LNCAP (cell line): ENCODE measurements around the gene EIF3I.

Source experiments
- TF ChIP-seq, protein P1 (sequence below): fragments of 450-650 bp; IDR thresholded peaks from 2 replicates; pipeline ENCODE4 v1.5.1; 2017; ENCODE audit warnings: mild to moderate bottlenecking

EIF3I gene

DNA sequence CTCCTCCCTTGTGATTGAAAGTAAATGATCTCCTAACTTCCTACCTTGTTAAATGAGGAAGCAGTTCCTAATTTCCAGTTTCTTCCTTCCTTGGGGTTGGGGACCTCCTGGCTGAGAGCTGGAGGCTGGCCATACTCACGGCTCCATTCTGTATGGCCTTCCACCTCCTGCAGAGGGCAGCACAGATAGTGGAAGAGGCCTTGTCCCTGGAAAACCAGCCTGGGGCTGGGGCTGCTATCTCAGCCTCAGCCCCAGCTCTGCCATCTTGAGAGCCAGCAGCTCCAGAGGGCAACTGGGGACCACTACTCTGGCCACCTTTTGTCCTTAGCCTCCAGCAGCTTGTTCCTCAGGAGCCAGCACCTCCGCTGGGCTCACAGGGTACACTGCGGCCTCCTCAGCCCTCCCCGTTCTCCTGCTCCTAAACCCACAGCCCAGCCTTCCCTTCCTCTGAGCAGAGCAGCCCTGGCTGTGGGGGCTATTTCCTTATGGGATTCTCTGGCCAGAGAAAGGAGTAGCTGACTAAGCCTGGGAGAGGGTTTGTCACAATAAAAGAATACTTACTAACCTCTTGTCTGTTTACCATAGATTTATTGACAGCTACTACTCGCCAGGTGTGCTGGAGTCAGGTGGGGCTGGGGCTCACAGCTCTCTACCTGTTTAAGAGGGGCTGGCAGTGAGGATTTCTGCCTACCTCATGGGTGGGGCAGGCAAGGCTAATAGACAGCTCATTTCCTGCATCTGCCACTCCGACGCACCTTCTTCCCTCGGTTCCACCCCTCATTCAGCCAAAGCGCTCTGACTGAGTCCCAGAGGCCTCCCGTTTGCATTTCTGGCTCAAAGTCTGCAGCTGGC lies 6.4 kb upstream of the EIF3I start:
- TF ChIP-seq, protein P1, sequence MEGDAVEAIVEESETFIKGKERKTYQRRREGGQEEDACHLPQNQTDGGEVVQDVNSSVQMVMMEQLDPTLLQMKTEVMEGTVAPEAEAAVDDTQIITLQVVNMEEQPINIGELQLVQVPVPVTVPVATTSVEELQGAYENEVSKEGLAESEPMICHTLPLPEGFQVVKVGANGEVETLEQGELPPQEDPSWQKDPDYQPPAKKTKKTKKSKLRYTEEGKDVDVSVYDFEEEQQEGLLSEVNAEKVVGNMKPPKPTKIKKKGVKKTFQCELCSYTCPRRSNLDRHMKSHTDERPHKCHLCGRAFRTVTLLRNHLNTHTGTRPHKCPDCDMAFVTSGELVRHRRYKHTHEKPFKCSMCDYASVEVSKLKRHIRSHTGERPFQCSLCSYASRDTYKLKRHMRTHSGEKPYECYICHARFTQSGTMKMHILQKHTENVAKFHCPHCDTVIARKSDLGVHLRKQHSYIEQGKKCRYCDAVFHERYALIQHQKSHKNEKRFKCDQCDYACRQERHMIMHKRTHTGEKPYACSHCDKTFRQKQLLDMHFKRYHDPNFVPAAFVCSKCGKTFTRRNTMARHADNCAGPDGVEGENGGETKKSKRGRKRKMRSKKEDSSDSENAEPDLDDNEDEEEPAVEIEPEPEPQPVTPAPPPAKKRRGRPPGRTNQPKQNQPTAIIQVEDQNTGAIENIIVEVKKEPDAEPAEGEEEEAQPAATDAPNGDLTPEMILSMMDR, result peak; percentile 87

DNA sequence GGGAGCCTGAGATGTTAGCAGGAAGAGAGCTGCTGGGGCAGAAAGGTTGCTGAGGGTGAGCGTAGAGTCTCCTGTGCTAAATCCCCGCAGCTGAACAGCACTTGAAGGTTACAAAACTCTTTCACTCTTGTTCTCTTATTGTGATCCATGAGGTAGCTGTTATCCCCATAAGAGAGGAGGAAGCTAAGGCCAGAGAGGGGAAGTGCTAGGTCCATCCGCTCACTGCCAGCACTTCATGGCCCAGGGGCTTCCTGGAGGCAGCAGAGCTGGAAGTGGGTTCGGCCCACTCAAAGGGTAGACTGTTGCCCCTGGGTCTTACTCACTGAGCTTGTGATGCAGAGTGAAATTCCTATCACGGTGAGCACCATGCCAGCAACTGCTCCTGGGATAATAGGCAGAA lies 5.6 kb upstream of the EIF3I start:
- TF ChIP-seq, protein P1, result no peak

DNA sequence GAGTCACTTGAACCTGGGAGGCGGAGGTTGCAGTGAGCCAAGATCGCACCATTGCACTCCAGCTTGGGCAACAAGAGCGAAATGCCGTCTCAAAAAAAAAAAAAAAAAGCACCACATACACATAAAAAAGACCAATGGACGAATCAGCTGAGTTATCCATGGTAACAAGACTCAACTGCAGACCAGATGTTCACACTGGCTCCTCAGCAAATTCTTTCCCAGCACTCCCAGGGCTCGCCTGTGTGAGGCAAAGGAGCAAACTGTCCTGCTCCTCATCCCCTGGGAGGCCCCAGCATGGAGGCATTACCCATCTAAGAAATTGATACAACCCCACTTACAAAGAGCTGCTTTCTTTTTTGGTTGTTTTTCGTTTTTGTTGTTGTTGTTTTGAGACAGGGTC lies 3.2 kb upstream of the EIF3I start:
- TF ChIP-seq, protein P1, result no peak

DNA sequence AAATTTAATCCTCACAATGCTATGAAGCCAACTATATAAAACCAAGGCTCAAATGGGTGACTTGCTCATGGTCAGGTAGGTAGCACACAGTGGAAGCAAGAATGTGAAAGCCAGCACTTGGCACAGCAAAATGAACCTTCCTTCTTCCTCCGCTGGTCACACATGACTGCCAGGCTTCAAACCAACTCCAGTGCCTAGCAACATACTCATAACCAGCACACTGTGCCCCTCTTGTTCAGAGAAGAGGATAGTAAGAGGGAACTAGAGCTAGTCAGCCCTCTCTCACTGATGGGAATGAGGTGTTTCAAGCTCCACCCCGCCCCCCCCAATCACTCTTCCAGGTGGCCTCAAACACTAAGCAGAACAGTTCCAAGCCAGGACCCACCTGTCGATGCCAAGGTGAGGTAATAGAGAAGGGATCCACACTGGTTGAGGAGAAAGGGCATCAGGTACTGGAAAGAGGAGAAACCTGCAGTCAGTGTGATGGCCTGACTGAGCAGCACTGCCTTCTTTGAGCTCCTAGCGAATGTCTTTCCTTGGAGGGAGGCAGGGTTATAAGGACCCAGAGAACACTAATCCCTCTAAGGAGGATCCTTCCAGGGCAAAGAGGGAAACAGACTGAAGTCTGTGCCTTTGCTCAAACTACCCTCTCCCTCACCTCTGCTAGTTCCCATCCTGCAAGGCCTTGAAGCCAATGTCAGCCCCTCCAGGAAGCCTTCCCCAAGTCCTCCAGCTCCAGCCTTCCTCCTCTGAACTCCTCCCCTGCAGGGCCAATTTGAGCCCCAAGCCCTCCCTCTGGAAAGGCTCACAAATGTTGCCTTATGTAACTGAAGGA lies 1.2 kb upstream of the EIF3I start:
- TF ChIP-seq, protein P1, result no peak

DNA sequence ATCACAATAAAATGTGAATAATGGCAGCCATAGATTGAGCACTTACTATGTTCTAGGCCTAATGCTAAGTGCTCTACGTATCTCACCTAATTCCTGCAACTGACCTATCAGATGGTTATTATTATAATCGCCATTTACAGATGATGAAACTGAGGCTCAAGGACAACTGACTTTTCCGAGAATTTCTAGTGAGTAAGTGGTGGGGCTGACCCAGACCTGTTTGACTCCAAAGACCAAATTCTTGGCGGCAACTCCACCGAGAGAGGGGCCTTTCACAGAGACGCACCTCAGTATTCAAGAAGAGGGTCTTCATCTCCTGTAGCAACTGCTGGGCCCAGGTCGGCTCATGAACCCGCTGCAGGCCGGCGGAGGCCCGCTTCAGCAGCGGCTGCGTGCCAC lies 627 bp upstream of the EIF3I start:
- TF ChIP-seq, protein P1, result no peak

DNA sequence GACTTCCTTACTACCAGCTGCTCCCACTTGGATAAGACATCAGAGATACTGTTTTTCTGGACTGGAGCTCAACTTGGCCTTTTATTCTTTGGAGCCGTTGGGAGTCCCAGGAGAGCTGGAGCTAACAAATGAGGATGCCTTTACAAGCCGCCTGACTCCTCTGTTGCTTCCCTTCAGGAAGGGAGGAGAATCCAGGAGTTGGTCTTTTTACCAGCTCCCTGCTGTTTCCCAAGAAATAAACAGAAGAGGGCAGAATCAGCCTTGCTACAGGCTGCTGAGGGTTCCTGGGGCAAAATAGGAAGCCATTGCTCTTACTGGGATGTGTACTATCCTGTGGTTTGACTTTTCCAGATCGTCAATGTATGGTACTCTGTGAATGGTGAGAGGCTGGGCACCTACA lies 1.5 kb downstream of the EIF3I start:
- TF ChIP-seq, protein P1, result no peak; the same call in 1 of the 2 replicates

DNA sequence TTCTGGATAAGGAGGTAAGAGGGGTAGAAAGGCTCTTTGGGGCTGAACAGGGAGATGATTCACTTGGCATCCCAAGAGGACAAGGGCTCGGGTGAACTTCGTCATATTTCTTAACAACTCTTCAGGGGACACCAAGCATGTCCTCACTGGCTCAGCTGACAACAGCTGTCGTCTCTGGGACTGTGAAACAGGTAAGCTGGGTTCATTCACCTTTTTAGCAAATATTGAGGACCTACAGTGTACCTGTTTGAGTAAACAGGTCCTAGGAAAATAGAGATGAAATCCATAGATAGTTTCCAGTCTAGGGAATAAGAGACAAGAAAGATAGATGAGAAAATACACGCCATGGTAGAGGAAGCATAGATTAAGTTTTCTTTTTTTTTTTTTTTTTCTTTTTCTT lies 2.1 kb downstream of the EIF3I start:
- TF ChIP-seq, protein P1, result no peak
